Left colon (tissue), 2 donors: ENCODE results near the gene LILRB4. TPM values are rescaled to one million over a fixed set of nuclear protein-coding genes. Genes with fewer than 3 reads are reported as not detected.
"Not testable (repeated sequence)": the region's sequence is repeated elsewhere in the genome, so short reads cannot be mapped to it uniquely, and the experiment has no call there.

Experiments used
- ATAC-seq: fragments of 200-7000 bp; cut with Tn5 transposase; one replicate; pipeline ENCODE4 v1.9.1; 2020; ENCODE audit warnings: mild to moderate bottlenecking, moderate library complexity
- DNase-seq, 2 donors: peaks; one replicate each; pipeline ENCODE4 v3.0.0-alpha.2; 2020
- intact Hi-C, 2 donors: fragments of 100-400 bp; cut with DNase I in 1 of 2; cut with micrococcal nuclease in 1 of 2; formaldehyde crosslinking; loops; one replicate each; pipeline versions ENCODE4 v1.11.2 to v1.14.0; 2022; cut with DNase I, micrococcal nuclease
- microRNA-seq, 2 donors: library from miRNA; unstranded; fragments of <30 nt; microRNA quantifications; one replicate each; pipeline versions ENCODE4 v1.1.0 to v1.2.0, GENCODE V29; 2020
- total RNA-seq, 2 donors: library from RNA; stranded (reverse); fragmentation: NEBNext Ultra II Directional; extraction: Animal tissue kit (Norgen Biotek cat#: 25700); gene quantifications; one replicate each; pipeline ENCODE4 v1.2.1, GENCODE V29; 2021
- donor health status: DM: no; HTN: no; CAD: no.
- donor health status: DM: yes; HTN: yes; CAD: no.

Gene LILRB4
- total RNA-seq, 2 donors from 2014 or later: 2.1 to 5.0 TPM

- intact Hi-C loops, DNase-seq, ATAC-seq: not testable (repeated sequence)
These were observed 18.8 kb downstream of the LILRB4 start for GRCh38 chr19:54681596-54681995.

- DNase-seq: no peak
- no peak for ATAC-seq
- intact Hi-C loops: no loop called here
These were observed 19.6 kb downstream of the LILRB4 start for GRCh38 chr19:54682306-54682856.

GRCh38 chr19:54684527-54684926 is 21.7 kb downstream of the LILRB4 start:
- ATAC-seq: no peak
- intact Hi-C loops: no loop called here
- DNase-seq: no peak

GRCh38 chr19:54691582-54692297 is 29.0 kb downstream of the LILRB4 start:
- intact Hi-C loops: no loop called here
- DNase-seq: no peak
- no peak for ATAC-seq

GRCh38 chr19:54692298-54692615 is 29.5 kb downstream of the LILRB4 start:
- ATAC-seq (no peak), DNase-seq (no peak)
- intact Hi-C loops: no loop called here

GRCh38 chr19:54694648-54695047 is 31.9 kb downstream of the LILRB4 start:
- no peak for DNase-seq
- intact Hi-C loops: no loop called here
- ATAC-seq: no peak

- intact Hi-C loops: no loop called here
- no peak for ATAC-seq
- no peak for DNase-seq
These were observed 33.3 kb downstream of the LILRB4 start for GRCh38 chr19:54696117-54696548.

GRCh38 chr19:54696766-54697165 is 34.0 kb downstream of the LILRB4 start:
- intact Hi-C loops: no loop called here
- DNase-seq (no peak), ATAC-seq (no peak)

GRCh38 chr19:54697716-54698115 is 34.9 kb downstream of the LILRB4 start:
- DNase-seq, intact Hi-C loops, ATAC-seq: not testable (repeated sequence)

- intact Hi-C loops: no loop called here
- no peak for DNase-seq
- ATAC-seq: no peak
These were observed 42.1 kb downstream of the LILRB4 start for GRCh38 chr19:54704928-54705327.

- DNase-seq (peak in 1 of 2 donors; percentile 8), ATAC-seq (peak; percentile 28)
- intact Hi-C loops: no loop called here
These were observed 45.2 kb downstream of the LILRB4 start for GRCh38 chr19:54707962-54708361.

- ATAC-seq: no peak
- intact Hi-C loops: no loop called here
These were observed 46.0 kb downstream of the LILRB4 start for GRCh38 chr19:54708781-54709180.

GRCh38 chr19:54709212-54709948 is 46.6 kb downstream of the LILRB4 start:
- intact Hi-C loops: no loop called here
- ATAC-seq: no peak

More at GRCh38 chr19:54708781-54709180, 46.0 kb downstream of the LILRB4 start:
- no peak for DNase-seq

GRCh38 chr19:54709956-54710355 is 47.2 kb downstream of the LILRB4 start:
- ATAC-seq, intact Hi-C loops, DNase-seq: not testable (repeated sequence)

More at GRCh38 chr19:54709212-54709948, 46.6 kb downstream of the LILRB4 start:
- DNase-seq: no peak

Small RNAs within 50 kb of the gene (microRNA-seq; reads per million reads assigned to microRNA genes)
- gene MIR8061: 0 reads per million in 2 donors

Other genes starting within 250 kb of the LILRB4 start
- gene TTYH1, start 247.5 kb upstream of the LILRB4 start, total RNA-seq: 1 to 10 TPM in 1 of 2 donors, not detected in 1; 1.1 TPM
- gene LENG8, start 213.8 kb upstream of the LILRB4 start, total RNA-seq: 100 to 1,000 TPM; 146 to 156 TPM
- gene LENG9, start 199.2 kb upstream of the LILRB4 start, total RNA-seq: 10 to 100 TPM; 16.7 to 17.1 TPM
- 100 to 1,000 TPM; 501 to 569 TPM for gene CDC42EP5, start 189.7 kb upstream of the LILRB4 start, total RNA-seq
- gene LAIR2, start 160.2 kb upstream of the LILRB4 start, total RNA-seq: not detected
- 1 to 10 TPM in 1 of 2 donors, under 1 TPM in 1; 0.55 to 1.1 TPM for gene LILRA2, start 89.2 kb upstream of the LILRB4 start, total RNA-seq
- under 1 TPM in 1 of 2 donors, not detected in 1; 0.61 TPM for gene LILRA1, start 69.4 kb upstream of the LILRB4 start, total RNA-seq
- gene LILRB1, start 32.5 kb upstream of the LILRB4 start, total RNA-seq: 1 to 10 TPM; 2.5 to 4.1 TPM
- not detected for gene KIR3DL3, start 61.5 kb downstream of the LILRB4 start, total RNA-seq
- not detected for gene KIR2DL3, start 75.5 kb downstream of the LILRB4 start, total RNA-seq
- not detected for gene KIR2DL1, start 106.8 kb downstream of the LILRB4 start, total RNA-seq
- under 1 TPM; 0.49 to 0.87 TPM for gene KIR2DL4, start 140.6 kb downstream of the LILRB4 start, total RNA-seq
- not detected for gene KIR3DL1, start 153.5 kb downstream of the LILRB4 start, total RNA-seq
- not detected for gene KIR2DS4, start 169.7 kb downstream of the LILRB4 start, total RNA-seq
- under 1 TPM in 1 of 2 donors, not detected in 1; 0.15 TPM for gene KIR3DL2, start 187.5 kb downstream of the LILRB4 start, total RNA-seq
- not detected for gene FCAR, start 211.2 kb downstream of the LILRB4 start, total RNA-seq
- gene NCR1, start 243.2 kb downstream of the LILRB4 start, total RNA-seq: under 1 TPM in 1 of 2 donors, not detected in 1; 0.39 TPM